HG02798 (cell line): ENCODE measurements around the gene COG3.

Experiments used
- ATAC-seq: cut with Tn5 transposase; IDR thresholded peaks from one replicate; pipeline ENCODE4 v1.9.1; 2021; ENCODE audit warnings: mild to moderate bottlenecking; ENCODE audit not compliant: unreplicated experiment, poor library complexity

Gene COG3

DNA sequence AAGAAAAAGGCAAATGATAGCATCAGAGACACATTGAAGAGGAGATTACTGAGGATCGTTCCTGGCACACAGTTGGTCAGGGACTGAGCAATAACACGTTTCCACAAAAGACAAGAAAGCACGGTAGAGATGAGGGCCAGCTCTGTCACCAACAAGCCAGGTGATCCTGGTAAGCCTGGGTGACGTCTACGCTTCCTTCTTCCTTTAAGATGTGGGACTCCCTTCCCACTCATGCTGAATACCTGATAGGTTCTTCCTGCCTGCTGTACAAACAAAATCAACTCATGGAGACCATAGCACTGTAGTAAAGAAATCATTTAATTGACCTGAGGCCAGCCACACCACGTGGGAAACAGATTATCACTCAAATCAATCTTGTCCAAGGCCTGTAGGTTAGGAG, 19.7 kb upstream of the COG3 start:
- no peak for ATAC-seq

DNA sequence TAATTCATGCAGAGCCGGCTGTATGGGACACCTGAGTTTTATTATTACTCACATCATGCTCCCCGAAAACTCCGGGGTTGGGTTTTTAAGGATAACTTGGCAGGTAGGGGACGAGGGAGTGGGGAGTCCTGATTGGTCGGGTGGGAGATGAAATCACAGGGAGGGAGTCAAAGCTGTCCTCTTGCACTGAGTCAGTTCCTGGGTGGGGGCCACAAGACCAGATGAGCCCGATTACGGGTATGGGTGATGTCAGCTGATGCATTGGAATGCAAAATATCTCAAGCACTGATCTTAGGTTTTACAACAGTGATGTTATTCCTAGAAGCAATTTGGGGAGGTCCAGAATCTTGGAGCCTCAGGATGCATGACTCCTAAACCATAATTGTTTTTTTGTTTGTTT, 18.6 kb upstream of the COG3 start:
- ATAC-seq, result no peak

DNA sequence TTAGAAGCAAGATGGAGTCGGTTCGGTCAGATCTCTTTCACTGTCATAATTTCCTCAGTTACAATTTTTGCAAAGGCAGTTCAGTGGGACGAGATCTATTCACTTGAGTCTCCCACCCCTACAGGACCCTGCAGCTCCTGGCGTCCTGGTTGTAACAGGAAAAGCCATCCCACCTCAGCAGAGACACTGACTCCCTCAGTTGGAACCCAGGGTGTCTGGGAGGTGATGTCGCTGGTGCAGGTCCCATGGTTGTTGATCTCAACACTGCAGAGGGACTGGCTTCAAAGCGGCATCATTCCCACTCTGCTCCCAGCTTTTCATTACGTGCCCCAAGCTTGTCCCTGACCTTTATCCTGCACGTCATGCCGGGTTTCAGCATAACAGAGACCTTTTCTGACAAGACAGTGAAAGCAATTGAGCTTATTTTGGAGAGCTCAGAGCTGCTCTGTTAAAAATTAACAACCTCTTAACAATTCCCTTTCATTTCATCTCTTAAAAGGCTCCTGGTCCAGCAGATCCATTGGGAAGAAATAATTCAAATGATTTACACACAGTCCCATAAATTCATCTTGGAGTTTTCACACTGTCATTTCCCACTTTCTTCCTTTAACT, 17.6 kb upstream of the COG3 start:
- ATAC-seq, result no peak

DNA sequence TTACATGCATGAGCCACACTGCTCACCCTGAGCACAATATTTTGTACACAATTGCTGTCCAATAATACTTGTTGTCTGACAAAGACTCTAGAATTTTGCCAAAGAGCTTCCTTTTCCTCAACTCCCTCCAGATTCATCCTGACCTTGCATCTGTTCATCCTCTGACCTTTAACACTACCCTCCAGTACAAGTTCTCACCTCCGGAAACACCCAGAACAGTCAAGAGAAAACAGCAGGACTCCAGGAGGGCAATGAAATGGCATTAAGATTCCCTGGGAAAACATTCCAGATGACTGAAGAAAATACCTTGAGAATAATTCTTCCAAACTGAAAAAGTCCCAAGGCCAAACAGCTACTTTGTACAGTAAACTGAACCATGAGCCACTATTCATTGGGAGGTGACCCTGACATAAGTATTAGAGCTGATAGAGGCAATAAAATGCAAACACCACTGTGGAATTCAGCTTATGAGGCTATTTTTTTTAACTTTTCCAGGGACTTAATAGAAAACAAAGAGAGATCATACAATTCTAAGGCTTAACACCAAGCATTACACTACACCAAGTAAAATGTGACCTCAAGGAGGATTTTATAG, 15.7 kb upstream of the COG3 start:
- no peak for ATAC-seq

- ATAC-seq, result no peak
Measured at GRCh38 chr13:45451282-45451681, 13.5 kb upstream of the COG3 start.

- no peak for ATAC-seq
Measured at GRCh38 chr13:45454204-45454603, 10.5 kb upstream of the COG3 start.

GRCh38 chr13:45456196-45456972, 8.4 kb upstream of the COG3 start:
- ATAC-seq, result no peak

DNA sequence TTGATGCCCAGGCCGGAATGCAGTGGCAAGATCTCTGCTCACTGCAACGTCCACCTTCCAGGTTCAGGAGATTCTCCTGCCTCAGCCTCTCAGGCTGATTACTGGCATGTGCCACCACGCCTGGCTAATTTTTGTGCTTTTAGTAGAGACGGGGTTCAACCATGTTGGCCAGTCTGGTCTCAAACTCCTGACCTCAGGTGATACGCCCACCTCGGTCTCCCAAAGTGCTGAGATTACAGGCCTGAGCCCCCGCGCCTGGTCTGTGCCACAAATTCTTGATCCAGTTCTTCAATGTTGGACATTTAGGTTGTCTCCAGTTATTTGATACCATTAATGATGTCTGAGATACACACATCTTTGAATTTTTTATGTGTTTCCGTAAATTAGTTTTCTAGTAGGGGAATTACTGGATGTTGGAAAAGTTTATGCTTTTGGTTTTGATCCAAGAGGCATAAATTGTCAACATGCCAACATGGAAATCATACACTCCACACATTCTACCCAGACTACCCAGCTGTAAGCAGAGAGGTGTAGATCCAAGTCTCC, 525 bp upstream of the COG3 start:
- no peak for ATAC-seq

- ATAC-seq, result no peak
Measured at GRCh38 chr13:45466359-45466758, 1.6 kb downstream of the COG3 start.

DNA sequence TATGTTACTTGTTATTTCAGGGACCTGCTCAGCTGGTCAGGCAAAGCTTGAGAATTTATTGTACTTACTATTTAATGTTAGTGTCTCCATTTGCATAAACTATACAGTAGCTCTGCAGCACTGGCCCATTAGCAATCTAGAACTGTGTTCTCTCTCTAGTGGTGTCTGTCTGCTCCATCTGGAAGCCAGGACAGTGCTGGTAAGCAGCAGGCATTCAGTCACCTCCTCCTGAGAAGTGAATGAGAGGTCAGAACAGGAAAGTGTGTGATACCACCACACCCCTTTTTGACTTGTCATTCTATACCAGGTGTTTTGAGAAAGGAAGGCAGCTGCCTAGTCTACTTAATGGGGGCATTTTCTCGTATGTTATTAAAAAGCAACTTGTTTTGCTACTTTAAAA, 3.9 kb downstream of the COG3 start:
- ATAC-seq, result no peak

GRCh38 chr13:45472171-45472705, 7.5 kb downstream of the COG3 start:
- no peak for ATAC-seq

DNA sequence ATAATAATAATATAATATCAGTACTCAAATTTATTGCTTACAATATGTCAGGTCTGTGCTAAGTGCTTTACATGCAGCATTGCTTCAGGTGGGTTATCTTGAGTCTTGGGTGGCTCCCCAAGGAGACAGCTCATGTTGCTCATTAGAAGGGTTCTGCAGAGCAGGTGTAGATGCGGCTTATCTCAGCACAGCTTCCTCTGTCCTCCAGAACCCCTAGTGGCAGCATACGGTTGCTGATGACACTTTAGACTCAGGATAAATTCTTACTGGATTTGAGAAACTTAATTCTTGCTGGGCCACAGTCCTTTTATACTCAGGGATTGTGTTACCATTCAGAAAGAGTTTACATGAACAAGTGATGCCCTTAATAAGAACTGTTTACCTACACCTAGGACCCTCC, 8.9 kb downstream of the COG3 start:
- ATAC-seq, result no peak

DNA sequence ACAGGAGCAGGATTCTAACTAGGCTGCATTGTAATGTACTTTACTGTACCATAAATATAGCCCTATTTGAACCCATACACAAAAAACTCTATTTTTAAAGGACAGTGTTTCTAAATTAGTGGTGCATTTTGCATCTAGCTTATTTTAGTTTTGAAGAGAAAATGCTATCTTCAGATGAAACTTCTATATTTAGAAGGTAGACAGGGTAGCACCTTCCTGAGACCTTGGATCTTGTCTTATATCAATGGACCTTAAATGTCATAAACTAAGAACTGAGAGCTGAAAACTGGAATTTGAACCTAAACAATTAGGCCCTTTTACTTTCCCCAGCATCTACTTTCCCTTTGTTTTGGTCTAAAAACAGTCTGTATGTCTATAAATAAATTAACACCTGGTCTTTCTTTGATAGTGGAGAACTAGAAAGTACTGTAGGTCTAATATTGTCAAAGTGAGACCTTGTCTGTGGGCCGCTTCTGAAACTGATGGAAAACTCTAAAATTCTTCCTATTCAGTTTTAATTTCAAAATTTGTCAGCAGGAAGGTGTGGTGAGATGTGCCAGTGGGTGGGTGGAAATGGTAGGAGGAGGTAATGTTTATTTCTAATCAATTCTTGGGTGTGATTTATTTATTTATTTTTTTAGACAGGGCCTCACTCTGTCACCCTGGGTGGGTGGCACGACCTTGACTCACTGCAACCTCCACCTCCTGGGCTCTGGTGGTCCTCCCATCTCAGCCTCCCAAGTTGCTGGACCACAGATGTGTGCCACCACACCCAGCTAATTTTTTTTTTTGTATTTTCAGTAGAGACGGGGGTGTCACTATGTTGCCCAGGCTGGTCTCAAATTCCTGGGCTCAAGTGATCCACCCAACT, 10.1 kb downstream of the COG3 start:
- no peak for ATAC-seq

DNA sequence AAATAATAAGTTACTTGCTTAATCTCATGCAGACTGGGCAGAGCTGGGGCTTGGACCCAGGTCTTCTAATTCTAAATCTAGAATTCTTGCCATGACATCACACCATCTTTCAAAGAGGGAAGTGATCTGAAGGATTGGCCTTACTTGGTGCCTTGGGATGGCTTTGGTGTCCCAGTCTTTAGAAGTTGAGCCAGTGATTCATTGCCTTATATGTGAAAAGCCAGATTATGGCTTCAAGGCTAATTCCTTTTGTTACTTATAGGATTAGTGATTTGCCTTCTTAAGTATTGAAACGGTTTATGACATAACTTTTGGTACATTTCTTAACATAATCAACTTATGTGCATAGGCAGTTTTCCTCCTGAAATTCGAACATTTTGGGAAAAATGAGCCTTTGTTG, 14.9 kb downstream of the COG3 start:
- no peak for ATAC-seq

DNA sequence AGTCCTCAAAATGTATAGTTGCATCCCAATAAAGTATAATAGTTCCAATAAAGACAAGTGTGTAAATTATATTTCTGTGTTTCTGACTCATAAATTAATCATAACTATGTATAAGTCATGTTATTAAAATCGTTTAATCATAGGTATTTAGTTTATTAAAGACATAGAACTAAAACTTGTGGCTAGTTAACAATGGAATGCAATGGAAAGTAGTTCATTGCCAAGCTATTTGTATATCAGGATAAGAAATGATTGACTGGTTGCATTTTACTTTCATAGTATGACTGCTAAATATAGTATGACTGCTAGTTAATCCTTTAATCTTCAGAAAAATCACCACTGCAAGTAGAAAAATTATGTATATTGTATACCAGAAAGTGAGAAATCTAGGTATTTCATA, 16.9 kb downstream of the COG3 start:
- ATAC-seq, result no peak

DNA sequence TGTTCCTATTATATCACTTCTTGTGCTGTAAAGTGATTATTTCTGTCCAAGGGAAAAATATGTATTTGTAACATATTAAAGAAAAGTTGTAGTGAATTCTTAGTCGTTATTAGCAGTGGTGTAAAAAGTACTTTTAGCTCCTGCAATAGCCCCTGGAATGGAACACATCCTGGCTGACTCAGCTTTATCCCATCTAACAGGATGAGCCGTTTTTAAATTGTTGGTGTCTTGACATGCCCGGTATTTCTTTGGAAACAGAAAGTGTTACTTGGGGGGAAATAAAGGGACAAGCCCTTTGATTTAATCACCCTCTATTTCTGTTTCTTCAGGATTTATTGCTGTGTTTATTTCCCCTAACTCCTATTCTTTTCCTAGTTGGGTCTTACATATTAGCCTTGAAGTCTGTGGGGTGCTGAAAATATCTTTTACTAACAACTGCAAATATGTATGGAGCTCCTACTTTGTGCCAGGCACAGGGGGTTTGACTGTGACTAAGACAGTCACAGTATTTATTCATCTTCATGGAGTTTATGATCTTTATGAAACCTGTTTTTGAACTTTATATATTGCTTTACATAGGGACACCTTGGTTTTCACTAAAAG, 17.9 kb downstream of the COG3 start:
- ATAC-seq, result no peak

- no peak for ATAC-seq
Measured at GRCh38 chr13:45487604-45488003, 22.9 kb downstream of the COG3 start.

- ATAC-seq, result no peak
Measured at GRCh38 chr13:45490068-45490467, 25.3 kb downstream of the COG3 start.

DNA sequence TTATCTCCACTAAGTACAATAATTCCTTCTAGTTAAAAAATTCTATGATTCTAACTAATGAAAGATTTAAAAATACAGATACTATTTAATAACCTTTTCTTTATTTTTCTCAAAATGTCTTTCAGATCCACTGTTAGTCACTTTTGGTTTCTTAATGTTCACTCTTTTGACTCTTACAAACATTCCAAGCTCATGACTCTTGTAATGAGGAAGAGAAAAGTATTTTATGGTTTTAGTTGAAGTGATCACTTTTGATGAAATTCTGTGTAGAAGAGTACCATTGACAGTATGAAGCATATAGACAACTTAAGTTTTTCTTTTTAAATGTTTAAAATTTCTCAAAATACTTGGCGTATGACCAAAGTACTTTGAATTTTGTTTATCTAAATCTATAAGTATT, 27.8 kb downstream of the COG3 start:
- no peak for ATAC-seq

GRCh38 chr13:45496942-45497341, 32.2 kb downstream of the COG3 start:
- no peak for ATAC-seq
